GM21367 (cell line): ENCODE measurements around the gene PAPOLG.

Source experiments
- ATAC-seq: cut with Tn5 transposase; IDR thresholded peaks from one replicate; pipeline ENCODE4 v1.9.1; 2021; ENCODE audit not compliant: unreplicated experiment

Gene PAPOLG

DNA sequence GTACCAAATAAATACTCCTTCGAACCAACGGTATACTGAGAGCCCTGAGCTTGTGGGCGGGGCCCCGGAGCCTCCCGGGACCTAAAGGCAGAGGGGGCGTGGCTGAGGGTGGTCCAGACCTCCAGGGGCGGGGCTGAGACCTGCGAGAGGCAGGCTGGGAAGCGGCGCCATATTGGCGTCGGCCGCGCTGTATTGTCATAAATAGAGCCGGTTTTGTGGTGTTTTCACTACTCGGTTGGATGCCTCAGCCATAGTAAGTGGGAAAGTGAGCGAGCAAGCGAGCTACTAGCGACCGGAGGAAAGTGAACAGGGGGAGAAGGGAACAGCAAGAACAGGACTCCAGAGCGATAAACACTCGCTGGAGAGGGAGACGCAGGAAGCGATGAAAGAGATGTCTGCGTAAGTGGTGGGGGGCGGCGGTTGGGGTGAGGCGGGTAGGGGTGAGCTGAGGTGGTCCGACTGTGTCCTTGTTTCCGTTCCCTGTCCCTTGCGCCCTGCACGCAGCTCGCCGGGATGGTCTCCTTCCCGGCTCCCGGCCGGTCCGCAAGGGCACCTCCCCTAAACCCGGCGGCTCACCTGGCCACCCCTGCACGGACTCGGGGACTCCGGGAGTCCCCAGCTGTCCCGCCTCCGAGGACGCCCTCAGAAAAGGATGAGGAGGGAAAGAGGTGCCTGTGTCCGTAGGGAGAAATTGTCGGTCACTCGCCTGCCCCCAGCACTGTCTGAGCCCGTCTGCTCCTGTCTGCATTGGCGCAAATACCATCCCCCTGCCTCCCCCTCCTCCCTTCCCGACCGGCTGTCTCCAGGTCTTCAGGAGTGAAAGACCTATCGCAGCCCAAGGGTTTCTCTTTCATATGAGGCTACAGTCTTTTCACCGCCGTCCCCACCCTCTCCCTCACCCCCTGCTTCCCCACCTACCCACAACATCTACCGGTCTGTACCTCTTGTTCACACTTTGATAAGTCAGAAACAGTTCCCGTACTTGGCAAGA, at the start of gene PAPOLG:
Gene PAPOLG, plus strand, starts transcription at position 172 of the 991 bp plus-strand sequence. Its CDS starts 211 bp downstream, at position 383.
- peak; percentile 94 for ATAC-seq

DNA sequence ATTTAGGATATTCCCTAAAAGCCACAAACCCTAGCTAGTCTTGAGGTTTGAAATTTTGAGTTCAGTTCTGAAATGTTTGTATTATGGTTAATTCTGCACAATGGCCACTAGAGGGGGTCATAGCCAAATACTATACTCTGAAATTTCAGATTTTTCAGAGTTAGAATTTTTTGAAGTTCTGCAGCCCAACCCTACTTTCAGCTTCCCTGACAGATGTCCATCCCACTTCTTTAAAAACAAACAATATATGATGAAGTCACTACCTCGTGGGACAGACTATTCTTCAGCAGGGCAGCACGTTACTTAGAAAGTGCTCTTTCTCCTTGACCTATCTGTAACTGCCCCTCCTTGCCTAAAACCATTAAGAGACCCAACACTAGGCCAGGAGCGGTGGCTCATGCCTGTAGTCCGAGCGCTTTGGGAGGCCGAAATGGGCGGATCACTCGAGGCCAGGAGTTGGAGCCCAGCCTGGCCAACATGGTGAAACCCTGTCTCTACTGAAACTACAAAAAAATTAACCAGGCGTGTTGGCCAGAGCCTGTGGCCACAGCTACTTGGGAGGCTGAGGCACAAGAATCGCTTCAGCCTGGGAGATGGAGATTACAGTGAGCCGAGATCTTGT, 48.2 kb upstream of the PAPOLG start:
- ATAC-seq: no peak

DNA sequence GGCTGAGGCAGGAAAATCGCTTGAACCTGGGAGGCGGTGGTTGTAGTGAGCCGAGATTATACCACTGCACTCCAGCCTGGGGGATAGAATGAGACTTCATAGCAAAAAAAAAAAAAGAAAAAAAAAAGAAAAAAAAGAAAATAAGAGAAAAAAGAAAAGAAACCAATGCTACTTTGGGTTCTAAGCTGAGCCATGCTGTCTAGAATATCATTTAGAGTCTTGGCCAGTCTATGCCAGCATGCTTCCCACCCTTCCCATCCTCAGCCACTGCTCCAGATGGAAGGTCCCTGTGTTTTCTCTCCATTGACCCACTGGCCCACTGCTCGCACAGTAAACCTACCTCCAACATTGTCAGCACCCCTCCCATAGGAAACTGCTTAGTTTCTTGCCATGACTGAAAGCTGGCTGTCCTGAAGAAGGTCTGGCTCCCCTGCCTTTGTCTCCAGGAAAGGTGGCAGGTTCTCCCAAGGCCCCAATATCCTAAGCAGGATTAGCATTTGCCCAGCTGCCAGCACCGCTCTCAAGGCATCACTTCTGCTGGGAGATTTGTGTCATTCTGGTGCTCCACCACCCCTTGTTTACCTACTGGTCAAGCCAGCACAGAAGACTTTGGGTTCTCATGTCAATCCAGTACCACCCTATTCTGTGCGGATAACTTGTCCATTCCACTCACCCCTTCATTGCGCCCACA, 47.3 kb upstream of the PAPOLG start:
- no peak for ATAC-seq

DNA sequence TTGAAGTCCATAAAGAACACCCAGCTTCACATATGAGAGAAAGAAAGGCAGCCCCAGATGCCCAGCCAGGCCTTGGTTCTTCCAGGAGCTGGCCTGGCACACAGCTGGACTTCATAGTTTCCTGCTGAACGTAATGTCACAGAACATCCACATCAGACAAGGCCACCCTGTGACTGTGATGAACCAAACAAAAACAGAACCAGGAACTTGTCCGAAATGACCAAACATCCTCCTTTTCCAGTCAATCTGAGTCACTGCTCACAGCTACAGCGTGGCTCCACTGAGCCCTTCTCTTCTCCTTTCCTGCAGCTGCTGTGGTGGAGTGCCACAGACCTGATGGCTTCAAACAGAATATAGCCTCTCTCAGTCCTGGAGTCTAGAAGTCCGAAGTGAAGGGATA, 45.4 kb upstream of the PAPOLG start:
- ATAC-seq: no peak

DNA sequence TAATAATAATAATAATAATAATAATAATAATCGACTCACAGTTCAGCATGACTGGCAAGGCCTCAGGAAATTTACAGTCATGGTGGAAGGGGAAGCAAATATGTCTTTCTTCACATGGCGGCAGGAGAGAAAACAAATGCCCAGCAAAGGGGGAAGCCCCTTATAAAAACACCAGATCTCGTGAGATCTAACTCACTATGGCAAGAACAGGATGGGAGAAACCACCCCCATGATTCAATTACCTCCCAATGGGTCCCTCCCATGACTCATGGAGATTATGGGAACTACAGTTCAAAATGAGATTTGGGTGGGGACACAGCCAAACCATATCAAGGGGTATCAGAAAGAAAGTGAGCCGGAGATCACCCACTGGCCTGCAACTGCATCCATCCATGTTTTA, 40.5 kb upstream of the PAPOLG start:
- no peak for ATAC-seq

DNA sequence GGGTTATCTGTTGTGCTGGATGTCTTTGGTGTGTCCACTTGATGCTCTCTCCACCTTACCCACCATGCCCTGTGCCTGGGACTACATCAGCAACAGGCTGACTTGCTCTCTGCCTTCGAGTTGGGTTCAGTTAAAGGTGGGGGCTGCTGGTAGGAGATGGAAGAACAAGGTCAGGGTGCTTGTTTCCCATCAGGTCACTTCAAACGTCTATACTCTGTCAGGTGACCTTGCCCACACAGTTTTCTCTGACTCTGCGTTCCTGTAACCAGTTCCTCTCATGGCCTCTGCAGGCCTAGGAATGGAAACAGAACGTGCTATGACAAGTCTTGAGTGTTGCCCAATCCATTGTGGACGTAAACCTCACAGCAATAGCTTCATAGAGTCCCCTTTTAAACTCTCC, 38.4 kb upstream of the PAPOLG start:
- ATAC-seq: no peak

DNA sequence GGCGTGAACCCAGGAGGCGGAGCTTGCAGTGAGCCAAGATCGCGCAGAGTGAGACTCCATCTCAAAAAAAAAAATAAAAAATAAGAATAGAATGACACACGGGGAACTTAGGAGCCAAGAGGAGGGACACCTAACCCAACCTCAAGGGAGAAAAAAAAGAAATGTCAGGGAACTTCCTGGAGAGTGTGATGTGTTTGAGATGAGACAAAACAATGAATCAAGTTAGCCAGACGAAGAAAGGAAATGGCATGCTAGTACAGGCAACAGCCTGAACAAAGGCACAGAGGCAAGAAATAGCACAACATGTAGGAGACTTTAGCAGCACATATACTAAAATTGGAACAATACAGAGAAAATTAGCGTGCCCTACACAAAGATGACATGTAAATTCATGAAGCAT, 36.7 kb upstream of the PAPOLG start:
- ATAC-seq: no peak

DNA sequence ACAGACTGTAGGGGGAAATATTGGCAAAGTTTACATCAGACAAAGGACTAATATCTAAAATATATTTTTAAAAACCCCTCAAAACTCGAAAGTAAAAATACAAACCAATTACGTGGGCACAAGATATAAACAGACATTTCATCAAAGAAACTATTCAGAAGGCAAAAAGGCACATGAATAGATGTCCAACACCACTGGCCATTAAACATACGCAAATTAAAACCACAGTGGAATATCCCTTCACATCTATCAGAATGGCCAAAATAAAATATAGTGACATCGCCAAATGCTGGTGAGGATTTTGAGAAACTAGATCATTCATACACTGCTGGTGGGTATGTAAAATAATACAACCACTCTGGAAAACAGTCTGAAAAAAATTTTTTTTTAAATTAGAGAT, 30.6 kb upstream of the PAPOLG start:
- ATAC-seq: no peak

DNA sequence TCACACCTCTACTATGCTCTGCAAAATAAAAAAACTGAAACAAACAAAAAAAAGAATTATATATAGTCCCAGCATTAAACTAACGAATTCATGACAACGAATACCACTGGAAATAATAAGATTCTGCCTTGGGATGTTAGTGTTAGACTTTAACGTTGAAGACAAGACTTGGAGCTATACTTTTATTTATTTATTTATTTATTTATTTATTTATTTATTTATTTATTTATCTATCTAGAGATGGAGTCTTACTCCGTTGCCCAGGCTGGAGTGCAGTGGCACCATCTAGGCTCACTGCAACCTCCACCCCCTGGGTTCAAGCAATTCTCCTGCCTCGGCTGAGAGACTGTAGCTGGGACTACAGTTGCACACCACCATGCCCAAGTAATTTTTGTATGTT, 27.2 kb upstream of the PAPOLG start:
- ATAC-seq: no peak

DNA sequence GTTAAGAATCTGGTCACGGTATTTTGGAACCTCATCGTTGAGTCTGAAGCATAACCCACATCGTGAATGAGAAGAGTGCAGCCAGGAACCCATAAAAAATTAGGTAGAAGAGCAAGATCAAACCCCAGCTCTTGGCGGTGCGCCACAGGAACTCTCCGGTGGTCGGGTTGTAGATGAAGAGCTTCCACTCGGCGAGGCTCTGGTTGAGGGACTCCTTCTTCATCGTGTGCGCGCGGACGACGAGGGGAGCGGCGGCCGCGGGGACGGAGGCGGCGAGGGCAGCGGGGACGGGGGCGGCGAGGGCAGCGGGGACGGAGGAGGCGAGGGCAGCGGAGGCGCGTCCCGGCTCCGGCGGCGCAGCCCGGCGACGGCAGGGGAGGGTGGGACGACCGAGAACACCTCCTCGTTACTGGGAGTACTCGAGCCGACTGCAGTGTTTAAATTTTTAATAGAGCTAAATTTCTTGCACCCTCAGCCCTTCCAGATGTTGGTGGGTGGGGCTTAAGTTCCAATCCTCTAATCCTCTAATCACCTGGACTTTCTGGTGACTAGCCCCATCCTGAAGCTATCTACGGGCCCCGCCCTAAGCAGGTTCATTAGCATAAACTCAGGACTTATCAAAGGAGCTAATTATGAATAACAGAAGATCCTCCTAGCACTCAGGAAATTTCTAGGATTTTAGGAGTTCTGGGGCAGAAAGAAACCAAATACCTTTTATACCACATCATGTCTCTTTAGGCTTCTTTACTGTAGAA, 20.4 kb upstream of the PAPOLG start:
- no peak for ATAC-seq

DNA sequence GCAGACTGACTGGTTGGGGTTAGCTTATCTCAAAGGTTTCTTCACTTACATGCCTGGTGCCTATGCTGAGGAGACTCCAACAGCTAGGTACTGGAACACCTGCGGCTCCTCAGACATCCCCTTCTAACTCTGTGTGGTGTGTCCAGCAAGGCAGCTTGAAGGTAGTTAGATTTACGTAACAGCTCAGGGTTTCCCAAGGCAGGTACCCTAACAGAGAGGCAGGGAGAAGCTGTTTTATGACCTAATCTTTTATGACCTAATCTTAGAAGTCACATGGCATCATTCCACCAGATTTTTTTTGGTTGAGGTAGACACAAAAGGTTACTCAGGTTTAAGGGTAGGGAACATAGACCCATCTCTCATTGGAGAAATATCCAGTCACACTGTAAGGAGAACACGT, 17.4 kb upstream of the PAPOLG start:
- no peak for ATAC-seq

DNA sequence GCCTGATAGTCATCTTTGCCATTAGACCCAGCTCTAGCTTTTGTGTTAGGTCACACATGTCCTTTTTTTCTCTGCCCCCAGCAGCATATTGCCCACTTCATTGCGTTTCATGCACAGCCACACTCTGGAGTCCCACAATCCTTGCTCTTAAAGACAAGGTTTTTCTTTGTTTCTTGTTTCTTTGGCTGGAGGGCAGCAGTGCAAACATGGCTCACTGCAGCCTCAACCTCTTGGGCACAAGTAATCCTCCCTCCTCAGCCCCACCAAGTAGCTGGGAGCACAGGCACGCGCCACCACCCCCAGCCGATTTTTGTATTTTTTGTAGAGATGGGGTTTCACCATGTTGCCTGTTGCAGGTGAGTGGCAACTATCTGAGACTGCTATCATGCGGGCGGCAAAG, 16.9 kb upstream of the PAPOLG start:
- no peak for ATAC-seq

DNA sequence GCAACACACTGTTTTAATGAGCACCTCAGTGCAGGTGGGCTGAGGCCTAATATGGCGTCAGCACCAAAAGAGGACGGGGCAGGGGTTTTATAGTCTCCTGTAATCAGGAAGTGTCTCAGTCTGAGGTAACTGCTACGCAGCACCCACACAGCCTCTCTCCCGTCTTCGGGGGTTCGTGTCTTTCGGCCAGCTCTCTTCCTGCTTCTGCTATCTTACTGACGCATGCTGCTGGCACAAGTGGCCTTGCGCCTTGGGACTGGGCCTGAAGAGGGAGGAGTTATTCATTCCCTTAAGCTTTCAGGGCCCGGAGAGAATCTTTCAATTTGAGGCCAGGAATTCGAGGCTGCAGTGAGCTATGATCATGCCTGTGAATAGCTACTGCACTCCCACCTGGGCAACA, 14.5 kb upstream of the PAPOLG start:
- ATAC-seq: no peak

DNA sequence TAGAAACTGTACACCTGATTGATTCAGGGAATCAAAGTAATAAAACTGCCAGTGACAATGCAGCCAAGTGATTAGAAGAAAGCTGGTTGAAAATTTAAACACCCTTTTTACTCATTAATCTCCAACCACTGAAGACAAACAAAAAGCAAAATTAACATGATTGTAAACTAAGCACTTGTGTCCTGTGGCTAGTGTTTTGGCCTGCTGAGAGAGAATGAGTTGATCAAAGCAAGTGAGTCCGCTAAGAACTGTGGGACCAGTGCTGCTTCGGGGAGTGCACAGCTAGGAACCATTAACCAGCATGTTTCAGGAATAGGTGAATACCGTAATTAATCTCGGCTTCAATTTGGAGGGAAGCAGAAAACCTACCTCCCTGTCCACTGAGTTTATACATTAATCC, 13.6 kb upstream of the PAPOLG start:
- ATAC-seq: no peak

DNA sequence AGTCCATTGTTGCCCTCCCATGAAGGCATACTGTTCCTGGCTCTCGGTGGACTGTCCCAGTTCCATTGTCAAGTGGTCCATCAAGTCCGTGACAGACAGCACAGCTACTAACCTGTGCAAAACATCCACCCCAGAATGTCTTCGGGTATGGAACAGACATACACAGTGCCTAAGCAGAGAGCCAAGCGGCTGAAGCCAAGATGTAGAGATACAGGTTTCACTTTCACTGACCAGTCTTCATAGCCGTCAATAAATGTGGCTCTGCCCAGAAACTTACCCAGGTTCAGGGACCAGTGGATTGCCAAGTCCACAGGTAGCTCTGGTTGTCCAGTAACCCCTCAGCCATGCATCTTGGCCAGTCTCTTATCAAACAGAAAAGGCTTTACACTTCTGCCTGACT, 10.7 kb upstream of the PAPOLG start:
- no peak for ATAC-seq

DNA sequence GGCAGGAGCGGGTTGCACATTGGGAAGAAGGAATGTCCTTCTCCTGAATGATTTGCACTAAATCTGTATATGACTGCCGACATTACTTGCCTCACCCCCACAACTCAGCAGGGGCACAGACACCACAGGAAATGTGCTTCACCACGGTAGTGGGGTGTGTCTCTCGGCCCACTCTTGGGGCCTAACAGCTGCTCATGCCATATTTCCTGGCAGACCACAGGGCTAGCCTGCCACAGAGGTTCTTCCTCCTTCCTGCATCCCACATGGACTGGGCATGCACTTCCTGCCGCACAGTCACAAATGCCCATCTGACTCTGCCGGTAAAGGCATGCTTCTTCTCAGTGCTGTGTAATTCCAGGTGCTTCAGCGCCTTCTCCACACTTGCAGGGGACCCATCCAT, 10.3 kb upstream of the PAPOLG start:
- ATAC-seq: no peak

DNA sequence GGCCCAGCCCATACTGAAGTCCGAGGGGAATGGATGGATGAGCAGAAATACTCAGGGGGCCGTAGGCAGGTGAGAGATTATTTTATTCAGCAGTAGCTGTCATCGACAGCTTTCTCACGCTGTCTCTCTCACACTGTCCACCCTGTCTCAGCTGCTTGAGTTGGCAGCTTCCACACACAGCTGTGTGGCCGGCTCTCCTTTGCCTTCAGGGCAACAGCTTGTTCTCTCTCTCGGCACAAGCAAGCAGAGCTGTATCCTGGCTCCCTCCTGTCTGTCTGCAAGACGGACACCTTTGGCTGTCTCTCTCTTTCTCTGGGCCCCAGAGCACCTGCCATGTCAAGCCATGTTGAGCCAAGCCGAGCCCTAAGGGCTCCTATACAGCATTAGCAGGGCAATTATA, 9.8 kb upstream of the PAPOLG start:
- no peak for ATAC-seq

DNA sequence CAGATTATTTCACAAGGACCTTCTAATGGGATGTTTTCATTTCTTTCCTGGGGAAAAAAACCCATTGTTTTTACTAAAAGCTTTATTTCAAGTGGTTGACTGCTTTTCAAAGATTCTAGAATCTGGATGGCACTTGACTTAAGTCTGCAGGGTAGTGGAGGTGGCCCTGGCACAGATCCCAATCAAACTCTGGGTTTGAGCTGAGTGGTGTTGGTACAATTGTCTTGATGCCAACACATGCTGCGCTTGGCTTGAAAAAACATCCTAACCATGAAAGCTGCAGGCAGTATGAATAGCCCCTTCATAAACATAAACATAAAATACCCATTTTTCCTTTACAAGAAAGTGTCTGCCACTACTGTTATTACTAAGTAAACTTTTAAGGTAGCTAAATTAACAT, 3.6 kb downstream of the PAPOLG start:
- ATAC-seq: no peak

DNA sequence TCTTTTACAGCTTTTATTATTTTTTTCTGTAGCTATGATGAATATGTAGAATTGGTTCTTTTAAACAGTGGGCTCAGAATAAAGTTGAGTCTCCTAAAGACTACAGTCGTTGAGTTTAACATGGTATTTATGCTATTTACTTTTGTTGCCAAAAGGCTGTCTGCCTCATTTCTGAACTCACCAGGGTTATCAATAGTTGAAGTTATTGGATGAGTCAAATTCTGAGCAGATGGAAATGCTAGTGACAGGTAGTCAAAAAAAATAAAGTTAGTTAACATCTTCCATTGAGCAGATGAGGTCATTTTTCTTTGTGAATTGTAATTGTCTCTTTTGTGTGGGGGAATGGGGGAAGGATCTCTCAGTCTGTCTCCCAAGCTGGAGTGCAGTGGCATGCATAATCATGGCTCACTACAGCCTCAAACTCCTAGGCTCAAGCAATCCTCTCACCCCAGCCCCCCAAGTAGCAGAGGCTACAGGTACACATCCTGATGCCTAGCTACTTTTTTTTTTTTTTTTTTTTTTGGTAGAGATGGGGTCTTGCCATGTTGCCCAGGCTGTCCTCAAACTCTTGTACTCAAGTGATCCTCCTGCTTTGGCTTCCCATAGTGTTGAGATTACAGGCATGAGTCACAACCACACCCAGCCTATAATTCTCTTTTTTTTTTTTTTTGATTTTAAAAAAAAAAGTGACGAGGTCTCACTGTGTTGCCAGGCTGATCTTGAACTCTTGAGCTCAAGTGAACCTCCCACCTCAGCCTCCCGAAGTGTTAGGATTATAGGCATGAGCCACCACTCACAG, 8.9 kb downstream of the PAPOLG start:
- no peak for ATAC-seq

DNA sequence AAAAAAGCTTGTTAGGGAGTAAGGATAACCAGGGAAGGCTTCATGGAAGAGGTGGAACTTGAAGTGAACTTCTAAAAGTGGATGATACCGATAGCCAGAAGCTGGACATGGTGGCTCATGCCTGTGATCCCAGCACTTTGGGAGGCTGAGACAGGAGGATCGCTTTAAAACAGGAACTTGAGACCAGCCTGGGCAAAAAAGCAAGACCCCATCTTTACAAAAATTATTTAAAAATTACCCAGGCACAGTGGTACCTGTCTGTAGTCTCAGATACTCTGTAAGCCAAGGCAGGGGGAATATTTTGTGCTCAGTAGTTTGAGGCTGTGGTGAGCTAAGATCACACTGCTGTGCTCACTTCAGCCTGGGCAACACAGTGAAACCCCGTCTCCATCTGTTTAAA, 10.2 kb downstream of the PAPOLG start:
- no peak for ATAC-seq
